HG02571 (cell line): ENCODE measurements around the gene PRKG1.

Experiments used
- ATAC-seq: cut with Tn5 transposase; IDR thresholded peaks from one replicate; pipeline ENCODE4 v1.9.1; 2021; ENCODE audit warnings: mild to moderate bottlenecking, moderate library complexity; ENCODE audit not compliant: unreplicated experiment

The PRKG1 gene

GRCh38 chr10:51074238-51075028, at the start of gene PRKG1:
Gene PRKG1 (plus strand): TSS chr10:51074487.
- ATAC-seq: no peak

GRCh38 chr10:51028420-51028819, 45.9 kb upstream of the PRKG1 start:
- ATAC-seq: no peak

DNA sequence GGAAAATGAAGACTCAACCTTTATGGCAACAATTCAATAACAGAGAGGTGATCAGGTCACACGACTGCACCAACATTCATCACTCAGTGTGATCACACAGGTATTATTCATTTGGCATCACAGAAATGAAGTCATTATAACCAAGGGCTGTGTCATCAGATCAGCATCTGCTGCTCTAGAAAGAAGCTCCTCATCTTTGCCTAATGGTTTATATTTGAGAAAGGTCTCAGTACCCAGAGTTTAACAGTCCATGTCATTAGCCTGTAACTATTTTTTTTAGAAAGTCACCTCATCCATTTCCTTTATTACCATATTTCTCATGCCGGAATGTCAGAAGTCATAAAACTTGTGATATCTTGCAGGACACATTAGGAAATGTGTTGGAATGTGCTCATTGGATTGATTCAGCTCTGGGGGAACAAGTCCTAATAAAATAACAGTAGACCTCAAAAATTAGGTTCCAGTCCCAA, 45.1 kb upstream of the PRKG1 start:
- ATAC-seq: no peak

DNA sequence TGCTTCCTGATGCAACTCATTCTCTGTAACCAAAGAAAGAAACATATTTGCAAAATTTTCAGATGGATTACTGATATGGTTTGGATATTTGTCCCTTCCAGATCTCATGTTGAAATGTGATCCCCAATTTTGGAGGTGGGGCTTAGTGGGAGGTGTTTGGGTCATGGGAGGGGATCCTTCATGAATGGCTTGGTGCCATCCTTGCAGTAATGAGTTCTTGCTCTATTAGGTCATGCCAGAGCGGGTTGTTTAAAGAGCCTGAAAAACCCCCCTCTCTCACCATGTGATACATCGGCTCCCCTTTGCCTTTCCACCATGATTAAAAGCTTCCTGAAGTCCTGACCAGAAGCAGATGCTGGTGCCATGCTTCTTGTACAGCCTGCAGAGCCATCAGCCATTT, 43.8 kb upstream of the PRKG1 start:
- no peak for ATAC-seq

DNA sequence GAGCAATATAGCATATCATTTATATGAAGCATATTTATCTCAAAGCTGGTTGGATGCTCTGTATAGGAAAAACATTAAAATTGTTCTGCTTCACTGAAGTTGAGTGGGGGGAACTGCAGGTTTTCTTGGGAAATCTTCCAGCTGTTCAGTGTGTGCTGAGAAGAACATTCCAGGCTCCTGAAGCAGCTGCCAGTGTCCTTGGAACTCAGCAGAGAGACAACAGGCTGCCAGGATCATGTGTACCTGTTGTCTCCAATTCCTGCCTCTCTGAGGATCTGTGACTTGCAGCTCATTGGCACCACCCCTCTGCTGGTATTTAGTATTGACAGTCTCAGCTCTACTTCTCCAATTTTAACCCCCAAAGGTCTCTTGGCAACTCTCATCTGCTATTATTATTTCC, 42.3 kb upstream of the PRKG1 start:
- no peak for ATAC-seq

DNA sequence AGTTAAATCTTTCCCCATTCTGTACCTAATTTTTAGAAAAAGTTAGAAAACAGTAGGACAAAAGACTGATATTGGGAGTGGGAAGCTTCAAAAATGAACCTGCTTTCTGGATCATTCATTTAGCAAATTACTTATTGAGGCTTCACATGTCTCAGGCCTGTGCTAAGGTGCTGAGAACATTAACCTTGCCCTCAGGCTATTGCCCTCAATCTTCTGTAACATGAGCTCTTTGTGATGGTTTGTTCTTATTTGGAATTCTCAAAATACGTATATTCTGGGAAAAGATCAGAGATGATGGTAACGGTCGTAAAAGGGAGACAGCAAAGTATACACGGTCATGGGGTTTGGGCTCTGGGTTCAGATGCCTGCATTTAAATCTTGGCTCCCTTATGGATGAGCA, 39.5 kb upstream of the PRKG1 start:
- ATAC-seq: no peak

DNA sequence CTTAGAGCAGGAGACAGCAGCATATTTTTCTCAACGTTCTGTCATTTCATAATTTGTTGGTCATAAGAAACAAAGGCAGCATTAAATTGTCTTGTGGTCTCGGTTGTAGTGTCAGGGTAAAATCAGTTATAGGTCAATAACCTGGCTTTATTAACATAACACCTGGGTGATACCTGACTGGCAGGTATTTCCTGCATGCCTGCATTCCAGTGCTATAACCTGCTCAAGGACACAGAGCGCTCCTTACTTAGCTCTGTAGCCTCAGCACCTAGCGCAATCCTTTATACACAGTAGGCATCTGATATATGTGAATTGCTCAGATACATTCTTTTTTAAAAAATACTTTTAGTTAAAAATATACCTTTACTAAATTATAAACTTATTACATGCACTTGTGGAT, 38.9 kb upstream of the PRKG1 start:
- ATAC-seq: no peak

GRCh38 chr10:51045871-51046270, 28.4 kb upstream of the PRKG1 start:
- ATAC-seq: no peak

- ATAC-seq: no peak
Measured at GRCh38 chr10:51046654-51047053, 27.6 kb upstream of the PRKG1 start.

DNA sequence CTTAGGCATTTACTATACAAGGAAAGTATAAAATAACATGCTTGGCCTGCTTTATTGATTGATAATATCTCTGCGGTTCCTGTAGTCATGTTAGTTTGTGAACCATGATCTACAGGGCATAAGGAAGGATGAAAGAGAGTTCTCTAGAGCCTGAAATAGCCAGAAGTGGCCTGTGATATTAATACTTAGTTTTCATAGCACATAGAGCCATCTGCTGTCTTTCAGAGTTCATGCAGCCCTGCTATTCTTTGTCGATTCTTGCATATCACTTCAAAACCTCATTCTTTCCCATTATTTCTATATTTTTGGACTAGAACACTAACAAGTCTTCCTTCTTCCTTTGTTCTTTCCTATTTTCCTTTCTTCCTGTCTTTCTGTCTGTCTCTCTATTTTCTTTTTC, 26.4 kb upstream of the PRKG1 start:
- ATAC-seq: no peak

- ATAC-seq: no peak
Measured at GRCh38 chr10:51048792-51049191, 25.5 kb upstream of the PRKG1 start.

GRCh38 chr10:51052163-51052562, 22.1 kb upstream of the PRKG1 start:
- ATAC-seq: no peak

DNA sequence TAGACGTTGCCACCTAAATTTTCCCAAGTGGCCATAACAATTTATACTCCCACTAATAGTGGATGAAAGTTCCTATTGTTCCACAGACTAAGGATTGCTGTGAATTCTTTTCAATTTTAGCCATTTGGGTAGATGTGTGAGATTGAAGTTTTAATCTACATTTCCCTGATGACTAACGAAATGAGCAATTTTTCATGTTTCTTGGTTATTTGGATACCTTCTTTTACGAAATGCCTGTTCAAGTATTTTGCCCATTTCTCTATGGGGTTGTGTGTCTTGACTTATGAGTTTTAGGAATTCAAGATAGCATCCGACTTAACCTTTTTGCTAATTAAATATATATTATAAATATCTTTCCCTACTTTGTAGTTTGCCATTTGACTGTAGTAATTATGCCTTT, 16.4 kb upstream of the PRKG1 start:
- ATAC-seq: no peak

GRCh38 chr10:51063166-51063565, 11.1 kb upstream of the PRKG1 start:
- ATAC-seq: no peak

DNA sequence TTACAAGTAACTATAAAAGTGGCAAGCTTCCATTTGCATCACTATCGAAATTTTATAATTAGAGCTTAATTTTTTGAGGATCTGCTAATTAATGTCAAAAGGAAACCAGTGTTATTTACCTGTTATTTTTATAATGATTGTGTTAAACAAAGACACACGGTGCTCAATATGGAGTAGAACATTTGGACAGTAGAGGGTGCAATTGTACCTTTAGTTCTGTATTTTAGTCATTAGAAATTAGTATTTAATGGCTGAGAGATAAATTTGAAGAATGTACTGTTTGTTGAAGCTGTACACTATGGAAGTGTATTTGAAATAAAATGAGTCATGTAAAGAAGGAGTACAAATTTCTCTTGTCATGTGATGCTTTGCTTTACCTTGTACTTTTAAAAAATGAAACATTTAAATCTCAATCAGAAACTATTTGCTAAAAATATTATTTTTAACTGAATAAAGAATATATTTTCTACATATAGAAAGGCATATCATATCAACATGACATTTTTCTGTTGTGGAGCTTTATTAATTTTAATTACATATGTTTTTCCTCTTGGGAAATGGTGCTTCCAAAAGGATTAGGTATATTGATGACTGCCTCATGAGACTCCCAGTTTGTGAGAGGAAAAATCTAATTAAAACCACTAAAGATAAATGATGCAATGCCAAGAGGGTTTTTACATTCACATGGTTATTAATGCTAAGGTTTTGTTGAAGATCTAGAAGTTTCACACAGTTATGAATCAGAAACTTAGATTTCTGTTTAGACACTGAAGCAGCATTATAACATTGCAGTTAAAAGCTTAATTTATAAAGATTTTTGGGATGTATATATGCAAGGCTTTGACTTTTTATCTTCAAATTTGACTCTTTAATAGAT, 10.4 kb upstream of the PRKG1 start:
- ATAC-seq: no peak

- no peak for ATAC-seq
Measured at GRCh38 chr10:51066231-51066630, 8.1 kb upstream of the PRKG1 start.

DNA sequence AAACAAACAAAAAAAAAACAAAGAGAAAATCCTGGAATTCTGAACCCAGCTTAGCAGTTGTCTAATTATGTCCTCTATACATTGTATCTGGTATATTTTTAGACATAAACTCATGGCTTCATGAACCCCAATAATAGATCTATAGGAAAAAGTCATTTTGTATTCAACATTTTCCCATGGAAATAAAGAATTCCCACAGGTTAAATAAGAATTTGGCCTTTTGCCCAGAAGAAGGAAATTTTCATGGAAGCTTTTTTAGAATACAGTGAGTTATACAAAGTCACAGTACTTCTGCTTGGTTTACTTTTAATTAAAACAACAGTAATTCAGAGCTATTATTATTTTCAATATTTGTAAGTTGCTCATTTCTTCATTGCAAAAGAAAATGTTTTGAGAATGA, 2.1 kb upstream of the PRKG1 start:
- no peak for ATAC-seq

GRCh38 chr10:51072921-51073434, 1.3 kb upstream of the PRKG1 start:
- ATAC-seq: no peak

DNA sequence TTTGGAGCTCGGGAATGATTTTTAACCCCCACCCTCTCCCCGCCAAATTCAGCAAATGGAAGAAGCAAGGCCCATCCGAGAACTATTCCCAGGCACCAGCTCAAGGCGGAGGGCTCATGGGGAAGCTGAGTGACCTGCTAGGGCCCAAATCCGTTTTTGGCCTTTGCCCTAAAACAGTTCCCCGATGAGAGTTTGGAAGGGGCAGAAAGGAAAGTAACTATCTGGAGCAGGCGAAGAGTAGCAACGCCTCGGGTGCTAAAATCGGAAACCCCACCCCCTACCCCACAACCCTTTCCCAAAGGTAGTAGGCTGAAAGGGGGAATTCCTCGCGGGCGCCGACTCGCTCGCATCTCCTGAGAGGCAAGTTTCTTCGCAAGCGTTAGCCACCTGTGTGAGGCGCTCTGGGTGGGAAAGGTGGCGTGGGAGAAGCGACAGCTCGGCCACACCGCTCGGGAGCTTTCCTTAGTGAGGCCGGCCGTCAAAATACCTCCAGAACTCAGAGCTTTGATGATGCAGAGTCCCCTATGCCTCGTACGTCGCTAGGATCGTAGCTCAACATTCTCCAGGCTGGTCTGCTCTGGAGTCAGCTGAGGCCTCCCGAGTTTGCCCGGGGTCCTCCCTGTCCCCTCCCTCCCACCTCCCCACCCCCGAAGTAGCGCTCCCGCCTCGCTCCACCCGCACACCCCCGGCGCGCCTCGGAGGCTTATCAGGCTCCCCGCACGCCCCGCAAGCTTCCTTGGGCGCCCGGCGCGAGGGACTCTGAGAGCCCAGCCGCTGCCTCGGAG, 642 bp upstream of the PRKG1 start:
- ATAC-seq: no peak

DNA sequence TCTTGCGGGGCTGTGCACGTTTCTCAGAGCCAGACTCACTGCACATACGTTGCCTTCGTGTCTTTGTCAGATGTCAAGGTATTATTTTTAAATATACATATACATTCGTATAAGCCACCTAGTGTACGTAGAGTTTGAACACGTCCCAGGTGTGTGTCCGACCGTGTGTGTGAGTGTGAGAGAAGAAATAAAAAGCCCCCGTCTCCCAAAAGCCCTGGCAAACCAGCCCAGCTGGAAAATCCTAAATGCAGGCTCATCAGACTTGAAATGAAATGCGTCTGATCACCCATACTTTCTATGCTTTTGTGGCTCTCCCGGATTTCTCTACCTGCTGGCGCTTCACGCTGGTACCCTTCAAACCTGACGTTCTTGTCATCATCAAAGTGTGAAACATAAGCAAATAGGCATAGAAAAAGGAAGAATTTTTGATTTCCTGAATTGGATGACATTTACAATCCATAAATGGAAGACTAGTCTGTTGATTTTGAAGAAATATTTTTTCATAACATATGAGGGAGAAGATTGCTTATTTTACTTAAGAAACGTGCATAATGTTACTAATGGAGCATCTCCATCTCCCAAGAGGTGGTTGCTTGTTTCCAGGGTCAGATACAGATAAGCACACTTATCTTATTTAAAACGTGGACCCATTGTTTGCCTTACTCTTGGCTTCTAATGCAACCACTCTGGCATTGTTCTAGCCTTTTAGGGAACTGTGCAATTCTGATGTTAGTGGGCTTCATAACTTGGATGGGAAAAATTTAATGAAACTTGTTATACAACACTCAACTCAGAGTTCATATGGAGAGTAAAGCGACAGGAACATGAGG, 971 bp downstream of the PRKG1 start:
- no peak for ATAC-seq
